ENCODE measurements around the gene CYS1.

GRCh38 chr2:10076988-10077527, 3.2 kb downstream of the CYS1 start:
- TF ChIP-seq CTCF (IDR thresholded peaks at IDR 0.05; ENCODE audit: insufficient read depth, low read length, poor library complexity, severe bottlenecking) (no peak), EZH2phosphoT487 (conservative IDR thresholded peaks at IDR 0.05; ENCODE audit: low read length) (no peak)
